ENCODE measurements around the gene BIRC2.

BIRC2 gene

DNA sequence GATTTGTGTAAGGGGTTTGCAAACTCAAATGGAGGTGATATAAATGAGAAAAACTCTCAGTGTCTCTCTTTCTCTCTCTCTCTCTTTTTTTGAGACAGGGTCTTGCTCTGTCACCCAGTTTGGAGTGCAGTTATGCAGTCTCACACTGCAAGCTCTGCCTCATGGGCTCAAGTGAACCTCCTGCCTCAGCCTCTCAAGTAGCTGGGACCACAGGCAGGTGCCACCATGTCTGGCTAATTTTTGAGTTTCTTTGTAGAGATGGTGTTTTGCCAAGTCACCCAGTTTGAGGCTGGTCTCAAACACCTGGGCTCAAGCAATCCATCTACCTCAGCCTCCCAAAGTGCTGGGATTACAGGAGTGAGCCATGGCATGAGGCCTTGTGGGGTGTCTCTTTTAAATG lies 26.8 kb upstream of the BIRC2 start:
- Histone ChIP-seq H3K4me3 (replicated peaks; ENCODE audit: insufficient read depth, low read length) (no peak overlapping the region), H3K27ac (replicated peaks) (no peak overlapping the region)

DNA sequence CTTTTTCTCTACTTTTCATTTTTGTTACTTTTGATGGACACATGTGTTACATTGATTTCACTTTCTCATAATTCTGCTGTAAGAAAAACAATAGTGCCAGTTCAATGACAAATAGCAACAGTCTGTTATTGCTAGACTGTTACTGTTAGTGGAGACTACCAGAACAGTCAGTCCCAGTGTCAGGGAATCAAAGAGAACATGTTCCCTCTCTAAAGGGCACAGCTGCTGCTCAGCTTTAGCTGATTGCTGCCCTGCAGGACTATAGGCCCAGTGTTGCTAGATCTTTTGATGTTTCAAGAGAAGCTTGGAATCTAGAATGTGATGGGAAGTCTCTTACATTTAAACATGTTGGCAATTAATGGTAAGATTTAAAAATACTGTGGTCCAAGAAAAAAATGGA lies 26.3 kb upstream of the BIRC2 start:
- no peak overlapping the region for H3K4me3 ChIP-seq (replicated peaks; ENCODE audit: insufficient read depth, low read length)
- no peak for DNase-seq (ENCODE audit: low read depth in 1 of 2, low spot score in 1 of 2)
- no peaks in the 10 kb centered on the region for H3K27me3 ChIP-seq (ENCODE audit: insufficient read depth, poor library complexity, severe bottlenecking)
- H3K27ac ChIP-seq (replicated peaks) = no peak overlapping the region
- TF ChIP-seq POLR2AphosphoS5 (IDR thresholded peaks at IDR 0.05; ENCODE audit: low read depth) (no peak), GABPA (IDR thresholded peaks at IDR 0.05; ENCODE audit: low read depth) (no peak), SPI1 (IDR thresholded peaks at IDR 0.05; ENCODE audit: borderline replicate concordance, low read depth) (no peak)
- TF ChIP-seq, protein P1, sequence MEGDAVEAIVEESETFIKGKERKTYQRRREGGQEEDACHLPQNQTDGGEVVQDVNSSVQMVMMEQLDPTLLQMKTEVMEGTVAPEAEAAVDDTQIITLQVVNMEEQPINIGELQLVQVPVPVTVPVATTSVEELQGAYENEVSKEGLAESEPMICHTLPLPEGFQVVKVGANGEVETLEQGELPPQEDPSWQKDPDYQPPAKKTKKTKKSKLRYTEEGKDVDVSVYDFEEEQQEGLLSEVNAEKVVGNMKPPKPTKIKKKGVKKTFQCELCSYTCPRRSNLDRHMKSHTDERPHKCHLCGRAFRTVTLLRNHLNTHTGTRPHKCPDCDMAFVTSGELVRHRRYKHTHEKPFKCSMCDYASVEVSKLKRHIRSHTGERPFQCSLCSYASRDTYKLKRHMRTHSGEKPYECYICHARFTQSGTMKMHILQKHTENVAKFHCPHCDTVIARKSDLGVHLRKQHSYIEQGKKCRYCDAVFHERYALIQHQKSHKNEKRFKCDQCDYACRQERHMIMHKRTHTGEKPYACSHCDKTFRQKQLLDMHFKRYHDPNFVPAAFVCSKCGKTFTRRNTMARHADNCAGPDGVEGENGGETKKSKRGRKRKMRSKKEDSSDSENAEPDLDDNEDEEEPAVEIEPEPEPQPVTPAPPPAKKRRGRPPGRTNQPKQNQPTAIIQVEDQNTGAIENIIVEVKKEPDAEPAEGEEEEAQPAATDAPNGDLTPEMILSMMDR (IDR thresholded peaks at IDR 0.05; ENCODE audit: insufficient read depth, low read length) = no peak
- TF ChIP-seq, protein P2, sequence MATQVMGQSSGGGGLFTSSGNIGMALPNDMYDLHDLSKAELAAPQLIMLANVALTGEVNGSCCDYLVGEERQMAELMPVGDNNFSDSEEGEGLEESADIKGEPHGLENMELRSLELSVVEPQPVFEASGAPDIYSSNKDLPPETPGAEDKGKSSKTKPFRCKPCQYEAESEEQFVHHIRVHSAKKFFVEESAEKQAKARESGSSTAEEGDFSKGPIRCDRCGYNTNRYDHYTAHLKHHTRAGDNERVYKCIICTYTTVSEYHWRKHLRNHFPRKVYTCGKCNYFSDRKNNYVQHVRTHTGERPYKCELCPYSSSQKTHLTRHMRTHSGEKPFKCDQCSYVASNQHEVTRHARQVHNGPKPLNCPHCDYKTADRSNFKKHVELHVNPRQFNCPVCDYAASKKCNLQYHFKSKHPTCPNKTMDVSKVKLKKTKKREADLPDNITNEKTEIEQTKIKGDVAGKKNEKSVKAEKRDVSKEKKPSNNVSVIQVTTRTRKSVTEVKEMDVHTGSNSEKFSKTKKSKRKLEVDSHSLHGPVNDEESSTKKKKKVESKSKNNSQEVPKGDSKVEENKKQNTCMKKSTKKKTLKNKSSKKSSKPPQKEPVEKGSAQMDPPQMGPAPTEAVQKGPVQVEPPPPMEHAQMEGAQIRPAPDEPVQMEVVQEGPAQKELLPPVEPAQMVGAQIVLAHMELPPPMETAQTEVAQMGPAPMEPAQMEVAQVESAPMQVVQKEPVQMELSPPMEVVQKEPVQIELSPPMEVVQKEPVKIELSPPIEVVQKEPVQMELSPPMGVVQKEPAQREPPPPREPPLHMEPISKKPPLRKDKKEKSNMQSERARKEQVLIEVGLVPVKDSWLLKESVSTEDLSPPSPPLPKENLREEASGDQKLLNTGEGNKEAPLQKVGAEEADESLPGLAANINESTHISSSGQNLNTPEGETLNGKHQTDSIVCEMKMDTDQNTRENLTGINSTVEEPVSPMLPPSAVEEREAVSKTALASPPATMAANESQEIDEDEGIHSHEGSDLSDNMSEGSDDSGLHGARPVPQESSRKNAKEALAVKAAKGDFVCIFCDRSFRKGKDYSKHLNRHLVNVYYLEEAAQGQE (IDR thresholded peaks at IDR 0.05; ENCODE audit: insufficient replicate concordance, low read depth) = no peak

More for the DNA sequence above, 26.8 kb upstream of the BIRC2 start:
- TF ChIP-seq SPI1 (IDR thresholded peaks at IDR 0.05; ENCODE audit: borderline replicate concordance, low read depth) = no peak
- no peak for TF ChIP-seq GABPA (IDR thresholded peaks at IDR 0.05; ENCODE audit: low read depth)
- TF ChIP-seq, protein P1 (IDR thresholded peaks at IDR 0.05; ENCODE audit: insufficient read depth, low read length) = no peak
- no peak for TF ChIP-seq POLR2AphosphoS5 (IDR thresholded peaks at IDR 0.05; ENCODE audit: low read depth)
- TF ChIP-seq, protein P2 (IDR thresholded peaks at IDR 0.05; ENCODE audit: insufficient replicate concordance, low read depth) = no peak
- no peak for DNase-seq (ENCODE audit: low read depth in 1 of 2, low spot score in 1 of 2)
- no peaks in the 10 kb centered on the region for H3K27me3 ChIP-seq (ENCODE audit: insufficient read depth, poor library complexity, severe bottlenecking)

DNA sequence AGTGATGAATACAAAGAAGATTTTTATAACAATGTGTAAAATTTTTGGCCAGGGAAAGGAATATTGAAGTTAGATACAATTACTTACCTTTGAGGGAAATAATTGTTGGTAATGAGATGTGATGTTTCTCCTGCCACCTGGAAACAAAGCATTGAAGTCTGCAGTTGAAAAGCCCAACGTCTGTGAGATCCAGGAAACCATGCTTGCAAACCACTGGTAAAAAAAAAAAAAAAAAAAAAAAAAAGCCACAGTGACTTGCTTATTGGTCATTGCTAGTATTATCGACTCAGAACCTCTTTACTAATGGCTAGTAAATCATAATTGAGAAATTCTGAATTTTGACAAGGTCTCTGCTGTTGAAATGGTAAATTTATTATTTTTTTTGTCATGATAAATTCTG lies 24.5 kb upstream of the BIRC2 start:
- DNase-seq (ENCODE audit: low read depth in 1 of 2, low spot score in 1 of 2) = no peak
- Histone ChIP-seq H3K27me3 (ENCODE audit: insufficient read depth, poor library complexity, severe bottlenecking) (no peaks in the 10 kb centered on the region), H3K27ac (replicated peaks) (no peak overlapping the region), H3K4me3 (replicated peaks; ENCODE audit: insufficient read depth, low read length) (no peak overlapping the region)
- TF ChIP-seq SPI1 (IDR thresholded peaks at IDR 0.05; ENCODE audit: borderline replicate concordance, low read depth) = no peak
- TF ChIP-seq, protein P2 (IDR thresholded peaks at IDR 0.05; ENCODE audit: insufficient replicate concordance, low read depth) = no peak
- TF ChIP-seq, protein P1 (IDR thresholded peaks at IDR 0.05; ENCODE audit: insufficient read depth, low read length) = no peak
